CD4-positive, alpha-beta T cell treated with Interleukin-2 at 100 ng/mL for 4 hours (primary cell): Measurements from ENCODE around the gene TREML1.
"Not testable (repeated sequence)": the region's sequence is repeated elsewhere in the genome, so short reads cannot be mapped to it uniquely, and the experiment has no call there.

Experiments
- DNase-seq: peaks from one replicate; pipeline ENCODE4 v3.0.0-alpha.2; 2020; ENCODE audit warnings: low spot score

Gene TREML1

GRCh38 chr6:41147917-41148316 lies 6.2 kb downstream of the TREML1 start:
- DNase-seq: no peak

GRCh38 chr6:41136911-41137310 lies 17.2 kb downstream of the TREML1 start:
- DNase-seq: no peak

GRCh38 chr6:41135062-41135832 lies 18.9 kb downstream of the TREML1 start:
- DNase-seq: no peak

- DNase-seq: no peak
These were observed 21.9 kb downstream of the TREML1 start for GRCh38 chr6:41132254-41132653.

- DNase-seq: no peak
These were observed 28.9 kb downstream of the TREML1 start for GRCh38 chr6:41125282-41125681.

GRCh38 chr6:41122918-41123317 lies 31.2 kb downstream of the TREML1 start:
- no peak for DNase-seq

- DNase-seq: no peak
These were observed 31.8 kb downstream of the TREML1 start for GRCh38 chr6:41122373-41122772.

- DNase-seq: no peak
These were observed 34.1 kb downstream of the TREML1 start for GRCh38 chr6:41120058-41120457.

- no peak for DNase-seq
These were observed 34.6 kb downstream of the TREML1 start for GRCh38 chr6:41119508-41119907.

- DNase-seq: not testable (repeated sequence)
These were observed 39.1 kb downstream of the TREML1 start for GRCh38 chr6:41115027-41115426.

- DNase-seq: no peak
These were observed 43.1 kb downstream of the TREML1 start for GRCh38 chr6:41111017-41111416.

GRCh38 chr6:41103847-41104246 lies 50.3 kb downstream of the TREML1 start:
- DNase-seq: no peak

- no peak for DNase-seq
These were observed 53.3 kb downstream of the TREML1 start for GRCh38 chr6:41100871-41101287.
